ENCODE results near the gene SECTM1. TPM values are rescaled to one million over a fixed set of nuclear protein-coding genes. Genes with fewer than 3 reads are reported as not detected.

The SECTM1 gene
- total RNA-seq, 1 experiment from 2014 or later, result 61.7 TPM

- no TSS peak for BruUV-seq (replicated peaks)
Measured at GRCh38 chr17:82276938-82277337, 56.6 kb downstream of the SECTM1 start.

GRCh38 chr17:82275326-82275725 is 58.2 kb downstream of the SECTM1 start:
- no peaks in the 10 kb centered on the region for H3K27me3 ChIP-seq (ENCODE audit: low read length)
- intact Hi-C loops (cut with micrococcal nuclease), result no loop called here
- H3K4me1 ChIP-seq (ENCODE audit: insufficient read depth, low read length), result peaks cover 32% of the 10 kb centered on the region
- ATAC-seq (no peak), DNase-seq (no peak)
- H3K79me2 ChIP-seq (ENCODE audit: low read length), result peaks cover 39% of the 10 kb centered on the region
- H3F3A ChIP-seq (ENCODE audit: low read length, unreplicated experiment), result no peaks in the 10 kb centered on the region
- H3K4me3 ChIP-seq (ENCODE audit: low read length), result no peak overlapping the region
- no peaks in the 10 kb centered on the region for H3K9me3 ChIP-seq (ENCODE audit: low read length)
- H3K9ac ChIP-seq (ENCODE audit: low read length), result no peak overlapping the region
- H3K4me2 ChIP-seq (ENCODE audit: low read length), result no peak overlapping the region
- no peak overlapping the region for H2AFZ ChIP-seq (ENCODE audit: low read length)
- ChIA-PET CTCF (no interaction called here), POLR2A (ENCODE audit: unreplicated experiment) (no interaction called here)
- BruUV-seq (replicated peaks), result no TSS peak
- no peaks in the 10 kb centered on the region for H3K9me2 ChIP-seq (replicated peaks; ENCODE audit: low read length)
- peaks cover 23% of the 10 kb centered on the region for H4K20me1 ChIP-seq (ENCODE audit: low read length)
- no peak overlapping the region for H3K27ac ChIP-seq (ENCODE audit: low read length)
- H3K36me3 ChIP-seq (ENCODE audit: low read depth, low read length), result peaks cover 10% of the 10 kb centered on the region; the same call in 1 of the 2 replicates
- TF ChIP-seq EZH2 (IDR thresholded peaks at IDR 0.05; ENCODE audit: low read length, unreplicated experiment) (no peak), EZH2phosphoT487 (IDR thresholded peaks at IDR 0.05; ENCODE audit: borderline replicate concordance, low read length) (no peak), CTCF (conservative IDR thresholded peaks at IDR 0.05; ENCODE audit: low read depth, low read length) (no peak)

More at GRCh38 chr17:82276938-82277337, 56.6 kb downstream of the SECTM1 start:
- DNase-seq (no peak), ATAC-seq (no peak)
- H3K36me3 ChIP-seq (ENCODE audit: low read depth, low read length), result peaks cover 1% of the 10 kb centered on the region; the same call in 1 of the 2 replicates
- no peak overlapping the region for H3K9ac ChIP-seq (ENCODE audit: low read length)
- intact Hi-C loops (cut with micrococcal nuclease), result no loop called here
- H3K9me3 ChIP-seq (ENCODE audit: low read length), result no peaks in the 10 kb centered on the region
- ChIA-PET CTCF (no interaction called here), POLR2A (ENCODE audit: unreplicated experiment) (no interaction called here)
- peaks cover 7% of the 10 kb centered on the region for H4K20me1 ChIP-seq (ENCODE audit: low read length)
- no peak for TF ChIP-seq CTCF (conservative IDR thresholded peaks at IDR 0.05; ENCODE audit: low read depth, low read length)
- TF ChIP-seq EZH2phosphoT487 (IDR thresholded peaks at IDR 0.05; ENCODE audit: borderline replicate concordance, low read length), result no peak
- no peak for TF ChIP-seq EZH2 (IDR thresholded peaks at IDR 0.05; ENCODE audit: low read length, unreplicated experiment)
- peaks cover 23% of the 10 kb centered on the region for H3K79me2 ChIP-seq (ENCODE audit: low read length)
- no peaks in the 10 kb centered on the region for H3K27me3 ChIP-seq (ENCODE audit: low read length)
- no peak overlapping the region for H2AFZ ChIP-seq (ENCODE audit: low read length)
- peaks cover 28% of the 10 kb centered on the region for H3K4me1 ChIP-seq (ENCODE audit: insufficient read depth, low read length)
- no peaks in the 10 kb centered on the region for H3F3A ChIP-seq (ENCODE audit: low read length, unreplicated experiment)
- H3K9me2 ChIP-seq (replicated peaks; ENCODE audit: low read length), result no peaks in the 10 kb centered on the region
- no peak overlapping the region for H3K4me2 ChIP-seq (ENCODE audit: low read length)
- H3K4me3 ChIP-seq (ENCODE audit: low read length), result no peak overlapping the region
- H3K27ac ChIP-seq (ENCODE audit: low read length), result no peak overlapping the region

GRCh38 chr17:82274134-82275020 is 59.2 kb downstream of the SECTM1 start:
- Histone ChIP-seq H3K27ac (ENCODE audit: low read length) (peak overlapping the region; percentile 17; the same call in 1 of the 2 replicates), H3K27me3 (ENCODE audit: low read length) (no peaks in the 10 kb centered on the region), H3K4me3 (ENCODE audit: low read length) (peak overlapping the region; percentile 90), H3K9me2 (replicated peaks; ENCODE audit: low read length) (no peaks in the 10 kb centered on the region), H3K9ac (ENCODE audit: low read length) (peak overlapping the region; percentile 99), H3K9me3 (ENCODE audit: low read length) (no peaks in the 10 kb centered on the region), H3K4me2 (ENCODE audit: low read length) (peak overlapping the region; percentile 99), H3K79me2 (ENCODE audit: low read length) (peaks cover 48% of the 10 kb centered on the region), H3F3A (ENCODE audit: low read length, unreplicated experiment) (no peaks in the 10 kb centered on the region), H3K4me1 (ENCODE audit: insufficient read depth, low read length) (peaks cover 41% of the 10 kb centered on the region), H4K20me1 (ENCODE audit: low read length) (peaks cover 32% of the 10 kb centered on the region), H2AFZ (ENCODE audit: low read length) (peak overlapping the region; percentile 89), H3K36me3 (ENCODE audit: low read depth, low read length) (peaks cover 10% of the 10 kb centered on the region; the same call in 1 of the 2 replicates)
- ChIA-PET CTCF (no interaction called here), POLR2A (ENCODE audit: unreplicated experiment) (interaction anchor here (0.6 kb wide), 1 partner anchor 40 kb away, joined by 3 read pairs; no protein-coding TSS in a partner anchor)
- DNase-seq (no peak), ATAC-seq (peak; percentile 2; the same call in 1 of the 2 replicates)
- TSS peak; percentile 44 for BruUV-seq (replicated peaks)
- intact Hi-C loops (cut with micrococcal nuclease), result no loop called here
- no peak for TF ChIP-seq EZH2phosphoT487 (IDR thresholded peaks at IDR 0.05; ENCODE audit: borderline replicate concordance, low read length)
- TF ChIP-seq CTCF (conservative IDR thresholded peaks at IDR 0.05; ENCODE audit: low read depth, low read length), result no peak
- no peak for TF ChIP-seq EZH2 (IDR thresholded peaks at IDR 0.05; ENCODE audit: low read length, unreplicated experiment)

Data from PC-3 (cell line).